ENCODE data around the gene THAP11.
"Not testable (repeated sequence)": the region's sequence is repeated elsewhere in the genome, so short reads cannot be mapped to it uniquely, and the experiment has no call there.

Gene THAP11

GRCh38 chr16:67861877-67862276 lies 19.8 kb downstream of the THAP11 start:
- TF ChIP-seq, protein P1, sequence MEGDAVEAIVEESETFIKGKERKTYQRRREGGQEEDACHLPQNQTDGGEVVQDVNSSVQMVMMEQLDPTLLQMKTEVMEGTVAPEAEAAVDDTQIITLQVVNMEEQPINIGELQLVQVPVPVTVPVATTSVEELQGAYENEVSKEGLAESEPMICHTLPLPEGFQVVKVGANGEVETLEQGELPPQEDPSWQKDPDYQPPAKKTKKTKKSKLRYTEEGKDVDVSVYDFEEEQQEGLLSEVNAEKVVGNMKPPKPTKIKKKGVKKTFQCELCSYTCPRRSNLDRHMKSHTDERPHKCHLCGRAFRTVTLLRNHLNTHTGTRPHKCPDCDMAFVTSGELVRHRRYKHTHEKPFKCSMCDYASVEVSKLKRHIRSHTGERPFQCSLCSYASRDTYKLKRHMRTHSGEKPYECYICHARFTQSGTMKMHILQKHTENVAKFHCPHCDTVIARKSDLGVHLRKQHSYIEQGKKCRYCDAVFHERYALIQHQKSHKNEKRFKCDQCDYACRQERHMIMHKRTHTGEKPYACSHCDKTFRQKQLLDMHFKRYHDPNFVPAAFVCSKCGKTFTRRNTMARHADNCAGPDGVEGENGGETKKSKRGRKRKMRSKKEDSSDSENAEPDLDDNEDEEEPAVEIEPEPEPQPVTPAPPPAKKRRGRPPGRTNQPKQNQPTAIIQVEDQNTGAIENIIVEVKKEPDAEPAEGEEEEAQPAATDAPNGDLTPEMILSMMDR (IDR thresholded peaks at IDR 0.05; ENCODE audit: insufficient read depth, low read length, missing control alignments) = no peak
- POLR2A ChIA-PET = interaction anchor here (0.8 to 1.9 kb wide), 3 partner anchors 10 to 29 kb away, joined by 3 to 5 read pairs (median 4); partner anchors contain the start of gene NUTF2
- CTCF ChIA-PET = interaction anchor here (1.0 to 10.0 kb wide), 8 partner anchors 11 to 189 kb away, joined by 4 to 61 read pairs (median 8); partner anchors contain the start of genes EDC4, NRN1L and NUTF2
- no peak for DNase-seq (ENCODE audit: low read depth, low spot score)
- no peak overlapping the region for H3K4me3 ChIP-seq (ENCODE audit: low read depth, low read length)

DNA sequence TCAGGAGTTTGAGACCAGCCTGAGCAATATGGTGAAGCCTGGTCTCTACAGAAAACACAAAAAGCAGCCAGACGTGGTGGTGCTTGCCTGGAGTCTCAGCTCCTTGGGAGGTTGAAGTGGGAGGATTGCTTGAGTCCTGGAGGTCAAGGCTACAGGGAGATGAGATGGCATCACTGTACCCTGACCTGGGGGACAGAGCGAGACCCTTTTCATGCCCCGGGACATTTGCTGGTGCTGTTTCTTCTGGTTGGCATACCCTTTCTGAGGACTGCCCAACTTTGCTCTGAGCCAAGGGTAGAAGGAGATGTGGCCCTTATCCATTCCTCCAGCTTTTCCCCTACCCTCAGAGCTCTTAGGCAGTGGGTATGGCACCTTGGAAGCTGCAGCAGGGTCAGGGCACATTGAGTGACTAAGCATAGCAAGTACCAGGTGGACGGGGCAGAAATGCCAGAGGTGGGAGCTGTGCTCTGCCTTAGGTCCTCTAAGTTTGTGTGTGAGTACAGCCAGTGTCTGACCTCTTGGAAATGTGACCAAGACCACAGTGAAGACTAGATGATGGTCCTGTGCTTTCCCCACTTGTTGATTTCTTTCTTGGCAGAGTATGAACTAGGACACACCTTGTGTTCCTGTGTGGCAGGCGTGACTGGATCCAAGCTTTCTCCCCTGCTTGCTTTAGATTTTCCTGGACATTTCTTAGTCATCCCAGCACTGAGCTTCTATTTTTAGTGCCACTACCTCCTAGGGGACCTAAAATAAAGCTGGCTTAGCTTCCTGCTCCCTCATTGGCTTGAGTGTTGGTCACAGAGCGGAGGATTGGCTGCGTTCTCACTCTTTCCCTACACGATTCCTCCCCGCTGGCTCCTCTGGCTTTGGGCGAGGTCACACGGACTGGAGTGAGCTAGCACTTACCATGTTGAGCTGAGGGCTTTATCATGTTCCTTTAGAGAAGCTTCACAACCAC lies 20.8 kb downstream of the THAP11 start:
- DNase-seq (ENCODE audit: low read depth, low spot score) = peak; percentile 16
- POLR2A ChIA-PET = interaction anchor here (0.6 to 1.9 kb wide), 5 partner anchors 9 to 22 kb away, joined by 3 to 5 read pairs (median 5); partner anchors contain the start of genes EDC4, NRN1L and NUTF2

DNA sequence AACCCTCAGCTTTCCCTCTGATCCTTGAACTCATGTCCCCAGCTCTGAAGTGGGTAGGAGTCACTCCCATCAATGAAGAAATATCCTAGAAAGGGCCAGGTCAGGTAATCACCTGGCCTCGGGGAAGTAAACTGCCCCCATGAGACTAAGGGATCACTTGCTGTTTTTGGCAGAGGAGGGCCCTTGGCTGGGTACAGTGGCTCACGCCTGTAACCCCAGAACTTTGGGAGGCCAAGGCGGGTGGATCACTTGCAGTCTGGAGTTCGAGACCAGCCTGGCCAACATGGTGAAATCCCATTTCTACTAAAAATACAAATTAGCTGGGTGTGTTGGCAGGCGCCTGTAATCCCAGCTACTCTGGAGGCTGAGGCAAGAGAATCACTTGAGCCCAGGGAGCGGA lies 21.9 kb downstream of the THAP11 start:
- CTCF ChIA-PET = interaction anchor here (1.1 to 10.0 kb wide), 9 partner anchors 9 to 195 kb away, joined by 3 to 61 read pairs (median 12); partner anchors contain the start of genes NRN1L and NUTF2
- POLR2A ChIA-PET; H3K4me3 ChIP-seq (ENCODE audit: low read depth, low read length); DNase-seq (ENCODE audit: low read depth, low spot score): not testable (repeated sequence)

More for the DNA sequence above, 20.8 kb downstream of the THAP11 start:
- TF ChIP-seq, protein P1 (IDR thresholded peaks at IDR 0.05; ENCODE audit: insufficient read depth, low read length, missing control alignments) = no peak
- CTCF ChIA-PET = interaction anchor here (0.6 to 10.0 kb wide), 14 partner anchors 8 to 342 kb away, joined by 3 to 61 read pairs (median 4); partner anchors contain the start of genes EDC4, NRN1L and NUTF2
- no peak overlapping the region for H3K4me3 ChIP-seq (ENCODE audit: low read depth, low read length)

GRCh38 chr16:67864594-67864993 lies 22.5 kb downstream of the THAP11 start:
- POLR2A ChIA-PET = no interaction called here

DNA sequence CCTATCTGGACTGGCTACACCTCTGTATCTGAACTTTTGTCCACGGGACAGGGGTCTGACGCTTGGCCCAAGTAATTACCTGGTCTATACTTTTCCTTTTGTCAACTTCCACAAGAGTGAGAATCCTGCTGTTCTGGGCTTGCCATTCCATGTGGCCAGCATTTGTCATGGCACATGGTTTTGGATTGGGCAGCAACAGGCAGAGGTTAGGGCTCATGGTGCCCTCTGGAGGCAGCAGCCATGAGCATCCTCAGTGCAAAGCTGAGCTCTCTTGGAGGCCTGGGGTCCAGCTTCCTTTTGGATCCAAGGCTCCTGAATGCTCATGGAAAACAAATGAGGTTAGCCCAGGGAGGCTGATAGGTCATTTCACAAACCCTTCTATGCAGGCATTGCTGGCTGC lies 23.2 kb downstream of the THAP11 start:
- CTCF ChIA-PET = interaction anchor here (0.6 to 10.0 kb wide), 8 partner anchors 8 to 264 kb away, joined by 3 to 61 read pairs (median 5); partner anchors contain the start of genes NRN1L and NUTF2
- TF ChIP-seq, protein P1 (IDR thresholded peaks at IDR 0.05; ENCODE audit: insufficient read depth, low read length, missing control alignments) = peak; percentile 49
- no peak for DNase-seq (ENCODE audit: low read depth, low spot score)
- H3K4me3 ChIP-seq (ENCODE audit: low read depth, low read length) = no peak overlapping the region
- POLR2A ChIA-PET = no interaction called here

More at GRCh38 chr16:67864594-67864993, 22.5 kb downstream of the THAP11 start:
- no peak for DNase-seq (ENCODE audit: low read depth, low spot score)
- CTCF ChIA-PET = interaction anchor here (1.3 to 10.0 kb wide), 6 partner anchors 15 to 196 kb away, joined by 3 to 61 read pairs (median 14); partner anchors contain the start of genes NRN1L and NUTF2
- H3K4me3 ChIP-seq (ENCODE audit: low read depth, low read length) = no peak overlapping the region
- TF ChIP-seq, protein P1 (IDR thresholded peaks at IDR 0.05; ENCODE audit: insufficient read depth, low read length, missing control alignments) = no peak

DNA sequence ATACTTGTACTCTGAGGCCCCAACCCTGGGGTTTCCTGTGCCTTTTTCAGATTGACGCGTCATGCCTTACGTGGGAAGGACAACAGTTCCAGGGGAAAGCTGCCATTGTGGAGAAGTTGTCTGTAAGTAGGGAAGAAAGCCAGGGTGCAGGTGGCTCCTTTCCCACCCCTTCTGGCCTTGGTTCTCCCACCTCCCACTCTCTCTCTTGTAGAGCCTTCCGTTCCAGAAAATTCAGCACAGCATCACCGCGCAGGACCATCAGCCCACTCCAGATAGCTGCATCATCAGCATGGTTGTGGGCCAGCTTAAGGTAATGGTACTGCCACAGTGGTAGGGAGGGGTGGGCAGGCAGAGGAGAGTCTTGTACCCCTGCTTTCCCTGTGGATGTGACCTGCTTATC lies 26.2 kb downstream of the THAP11 start:
- no peak overlapping the region for H3K4me3 ChIP-seq (ENCODE audit: low read depth, low read length)
- POLR2A ChIA-PET = no interaction called here
- no peak for DNase-seq (ENCODE audit: low read depth, low spot score)
- TF ChIP-seq, protein P1 (IDR thresholded peaks at IDR 0.05; ENCODE audit: insufficient read depth, low read length, missing control alignments) = no peak
- CTCF ChIA-PET = interaction anchor here (1.0 to 10.0 kb wide), 5 partner anchors 15 to 347 kb away, joined by 3 to 61 read pairs (median 9); partner anchors contain the start of gene NRN1L
